22Rv1 (cell line): ENCODE measurements around the gene VANGL1.

Experiments
- CTCF ChIP-seq: fragments of 450-650 bp; IDR thresholded peaks from 2 replicates; pipeline ENCODE4 v1.5.1; 2017; ENCODE audit warnings: mild to moderate bottlenecking
- ZFX ChIP-seq: fragments of 450-650 bp; IDR thresholded peaks from 2 replicates; pipeline ENCODE4 v1.6.1; 2017; ENCODE audit warnings: antibody characterized with exemption, borderline replicate concordance

GRCh38 chr1:115729756-115730155 lies 88.0 kb downstream of the VANGL1 start:
- TF ChIP-seq CTCF (no peak), ZFX (no peak)
